Osteoblast (primary cell): Measurements from ENCODE around the gene UGT1A7. TPM values are rescaled to one million over a fixed set of nuclear protein-coding genes. Genes with fewer than 3 reads are reported as not detected.

Experiments
- DNase-seq: peaks from one replicate; pipeline ENCODE4 v3.0.0; 2011; ENCODE audit warnings: low spot score, mixed read lengths; ENCODE audit not compliant: insufficient read length; ENCODE audit errors: missing footprints
- H2AFZ ChIP-seq: 2 replicates; pipeline ENCODE4 v1.6.0; 2011; ENCODE audit warnings: mild to moderate bottlenecking, low read length
- H3K27ac ChIP-seq: 2 replicates; pipeline ENCODE4 v1.5.1; 2011; ENCODE audit warnings: mild to moderate bottlenecking, low read depth, low read length, moderate library complexity
- H3K27me3 ChIP-seq: 2 replicates; pipeline ENCODE4 v1.6.0; 2012; ENCODE audit warnings: mild to moderate bottlenecking, control low read depth, inconsistent platforms, low read length, moderate library complexity; ENCODE audit not compliant: insufficient read depth
- H3K36me3 ChIP-seq: 2 replicates; pipeline ENCODE4 v1.5.1; 2011; ENCODE audit warnings: mild to moderate bottlenecking, low read length, control low read depth, moderate library complexity; ENCODE audit not compliant: insufficient read depth
- H3K4me1 ChIP-seq: 2 replicates; pipeline ENCODE4 v1.5.1; 2011; ENCODE audit warnings: mild to moderate bottlenecking, low read length, control low read depth, moderate library complexity; ENCODE audit not compliant: insufficient read depth
- H3K4me2 ChIP-seq: 2 replicates; pipeline ENCODE4 v1.6.0; 2011; ENCODE audit warnings: mild to moderate bottlenecking, low read length; ENCODE audit not compliant: insufficient read depth
- H3K4me3 ChIP-seq: fragments of 200-600 bp; sonication (generic); 3 replicates; pipeline ENCODE4 v1.5.1; 2012; ENCODE audit warnings: mild to moderate bottlenecking, low read length, inconsistent platforms; ENCODE audit not compliant: insufficient read depth
- H3K79me2 ChIP-seq: 2 replicates; pipeline ENCODE4 v1.6.0; 2012; ENCODE audit warnings: mild to moderate bottlenecking, low read length, control low read depth, inconsistent platforms; ENCODE audit not compliant: insufficient read depth
- H3K9me3 ChIP-seq: 2 replicates; pipeline ENCODE4 v1.5.1; 2011; ENCODE audit warnings: low read depth, low read length, control low read depth
- H4K20me1 ChIP-seq: 2 replicates; pipeline ENCODE4 v1.6.0; 2012; ENCODE audit warnings: mild to moderate bottlenecking, low read length, control low read depth; ENCODE audit not compliant: insufficient read depth
- CTCF ChIP-seq: IDR thresholded peaks from 2 replicates; pipeline ENCODE4 v1.5.1; 2011; ENCODE audit warnings: mild to moderate bottlenecking, low read depth, low read length, moderate library complexity; ENCODE audit errors: extremely low read depth
- total RNA-seq: library from RNA; depleted of rRNA; stranded (reverse); fragments of >200 nt; gene quantifications from 2 replicates; pipeline ENCODE4 v1.2.3, GENCODE V29; 2012

UGT1A7 gene
- total RNA-seq, 1 donor = not detected

- DNase-seq = no peak
- Histone ChIP-seq H3K4me3 (no peak overlapping the region), H3K4me1 (no peaks in the 10 kb centered on the region), H2AFZ (no peak overlapping the region), H3K27ac (no peak overlapping the region), H4K20me1 (no peaks in the 10 kb centered on the region), H3K9me3 (no peaks in the 10 kb centered on the region), H3K36me3 (no peaks in the 10 kb centered on the region), H3K4me2 (no peak overlapping the region), H3K79me2 (no peaks in the 10 kb centered on the region), H3K27me3 (no peaks in the 10 kb centered on the region)
- TF ChIP-seq CTCF = no peak
Observed at GRCh38 chr2:233672886-233673285, 8.8 kb upstream of the UGT1A7 start.

GRCh38 chr2:233673896-233674295, 7.8 kb upstream of the UGT1A7 start:
- Histone ChIP-seq H3K27ac (no peak overlapping the region), H3K27me3 (no peaks in the 10 kb centered on the region), H3K36me3 (no peaks in the 10 kb centered on the region), H3K4me3 (no peak overlapping the region), H2AFZ (no peak overlapping the region), H3K4me2 (no peak overlapping the region), H3K4me1 (no peaks in the 10 kb centered on the region), H3K79me2 (no peaks in the 10 kb centered on the region), H3K9me3 (no peaks in the 10 kb centered on the region), H4K20me1 (no peaks in the 10 kb centered on the region)
- DNase-seq = no peak
- TF ChIP-seq CTCF = no peak

- H3K4me2 ChIP-seq = no peak overlapping the region
- no peak overlapping the region for H3K27ac ChIP-seq
- no peak overlapping the region for H2AFZ ChIP-seq
- H3K4me1 ChIP-seq = no peaks in the 10 kb centered on the region
- no peaks in the 10 kb centered on the region for H3K9me3 ChIP-seq
- no peaks in the 10 kb centered on the region for H3K27me3 ChIP-seq
- H3K79me2 ChIP-seq = no peaks in the 10 kb centered on the region
- H3K36me3 ChIP-seq = no peaks in the 10 kb centered on the region
- no peaks in the 10 kb centered on the region for H4K20me1 ChIP-seq
- TF ChIP-seq CTCF = no peak
- no peak overlapping the region for H3K4me3 ChIP-seq
- no peak for DNase-seq
Observed at GRCh38 chr2:233674314-233674713, 7.4 kb upstream of the UGT1A7 start.

- no peak for DNase-seq
- no peaks in the 10 kb centered on the region for H3K79me2 ChIP-seq
- no peaks in the 10 kb centered on the region for H3K27me3 ChIP-seq
- H3K36me3 ChIP-seq = no peaks in the 10 kb centered on the region
- no peaks in the 10 kb centered on the region for H3K4me1 ChIP-seq
- H3K4me2 ChIP-seq = no peak overlapping the region
- H4K20me1 ChIP-seq = no peaks in the 10 kb centered on the region
- no peak for TF ChIP-seq CTCF
- H3K4me3 ChIP-seq = no peak overlapping the region
- H3K9me3 ChIP-seq = no peaks in the 10 kb centered on the region
- no peak overlapping the region for H3K27ac ChIP-seq
- H2AFZ ChIP-seq = no peak overlapping the region
Observed at GRCh38 chr2:233674995-233675394, 6.7 kb upstream of the UGT1A7 start.
